IMR-90 (cell line): Measurements from ENCODE around the gene RNF43. TPM values are rescaled to one million over a fixed set of nuclear protein-coding genes. Genes with fewer than 3 reads are reported as not detected.

Experiments used
- polyA plus RNA-seq, 3 experiments: library from polyadenylated mRNA; depleted of rRNA; stranded (reverse); fragments of >200 nt; gene quantifications; 2 replicates each; pipeline ENCODE4 v1.2.3, GENCODE V29; 2012; ENCODE audit warnings: low replicate concordance in 1 of 3
- total RNA-seq: library from RNA; depleted of rRNA; stranded (reverse); fragments of >200 nt; gene quantifications from 2 replicates; pipeline ENCODE4 v1.2.3, GENCODE V29; 2012; rRNA removed

RNF43 gene
- total and polyA plus RNA-seq, 2 of the 4 experiments (the other 2 are of a cell fraction) = under 0.01 TPM; not detected in 1

Other genes with a start within 250 kb of the RNF43 start
- gene EPX, start 224.8 kb downstream of the RNF43 start, total RNA-seq = not detected in 2 replicates
- gene EPX, start 224.8 kb downstream of the RNF43 start, polyA plus RNA-seq (2012; rRNA removed) = not detected in 2 replicates
- gene MKS1, start 198.3 kb downstream of the RNF43 start, total RNA-seq = 8.9 and 11.5 TPM in 2 replicates
- gene MKS1, start 198.3 kb downstream of the RNF43 start, polyA plus RNA-seq (2012; rRNA removed) = 11.0 and 13.2 TPM in 2 replicates
- not detected in 2 replicates for gene LPO, start 178.9 kb downstream of the RNF43 start, total RNA-seq
- not detected in 2 replicates for gene LPO, start 178.9 kb downstream of the RNF43 start, polyA plus RNA-seq (2012; rRNA removed)
- gene MPO, start 136.6 kb downstream of the RNF43 start, total RNA-seq = not detected in 2 replicates
- not detected in 2 replicates for gene MPO, start 136.6 kb downstream of the RNF43 start, polyA plus RNA-seq (2012; rRNA removed)
- 0.56 and 0.90 TPM in 2 replicates for gene TSPOAP1, start 88.7 kb downstream of the RNF43 start, total RNA-seq
- gene TSPOAP1, start 88.7 kb downstream of the RNF43 start, polyA plus RNA-seq (2012; rRNA removed) = 1.2 and 1.6 TPM in 2 replicates
- 51.6 and 83.6 TPM in 2 replicates for gene SUPT4H1, start 65.3 kb downstream of the RNF43 start, total RNA-seq
- 97.3 and 129 TPM in 2 replicates for gene SUPT4H1, start 65.3 kb downstream of the RNF43 start, polyA plus RNA-seq (2012; rRNA removed)
- not detected in 2 replicates for gene HSF5, start 70.9 kb upstream of the RNF43 start, total RNA-seq
- gene HSF5, start 70.9 kb upstream of the RNF43 start, polyA plus RNA-seq (2012; rRNA removed) = not detected in 2 replicates
- 42.5 and 60.0 TPM in 2 replicates for gene MTMR4, start 97.1 kb upstream of the RNF43 start, total RNA-seq
- gene MTMR4, start 97.1 kb upstream of the RNF43 start, polyA plus RNA-seq (2012; rRNA removed) = 13.2 and 15.0 TPM in 2 replicates